Measurements from ENCODE around the gene ARHGEF11.

DNA sequence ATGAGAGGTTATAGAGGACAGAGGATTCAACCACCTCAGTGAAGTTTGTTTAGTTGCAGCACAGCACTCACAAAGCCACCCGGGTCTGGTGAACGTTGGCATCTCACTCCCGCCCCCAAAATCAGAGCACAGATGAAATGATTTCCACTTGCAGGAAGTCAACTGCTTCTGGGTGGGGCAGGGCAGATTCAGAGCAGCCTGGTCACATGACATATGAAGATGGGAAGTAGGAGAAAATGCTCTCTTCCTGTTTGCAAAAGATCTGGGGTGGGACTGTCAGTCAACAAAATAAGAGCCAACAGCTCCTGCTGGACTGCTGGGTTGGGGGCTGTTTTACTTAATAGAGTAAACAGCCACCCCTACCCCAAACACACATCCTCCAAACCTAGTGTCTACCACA lies 81.9 kb downstream of the ARHGEF11 start:
- TF ChIP-seq, protein P1, sequence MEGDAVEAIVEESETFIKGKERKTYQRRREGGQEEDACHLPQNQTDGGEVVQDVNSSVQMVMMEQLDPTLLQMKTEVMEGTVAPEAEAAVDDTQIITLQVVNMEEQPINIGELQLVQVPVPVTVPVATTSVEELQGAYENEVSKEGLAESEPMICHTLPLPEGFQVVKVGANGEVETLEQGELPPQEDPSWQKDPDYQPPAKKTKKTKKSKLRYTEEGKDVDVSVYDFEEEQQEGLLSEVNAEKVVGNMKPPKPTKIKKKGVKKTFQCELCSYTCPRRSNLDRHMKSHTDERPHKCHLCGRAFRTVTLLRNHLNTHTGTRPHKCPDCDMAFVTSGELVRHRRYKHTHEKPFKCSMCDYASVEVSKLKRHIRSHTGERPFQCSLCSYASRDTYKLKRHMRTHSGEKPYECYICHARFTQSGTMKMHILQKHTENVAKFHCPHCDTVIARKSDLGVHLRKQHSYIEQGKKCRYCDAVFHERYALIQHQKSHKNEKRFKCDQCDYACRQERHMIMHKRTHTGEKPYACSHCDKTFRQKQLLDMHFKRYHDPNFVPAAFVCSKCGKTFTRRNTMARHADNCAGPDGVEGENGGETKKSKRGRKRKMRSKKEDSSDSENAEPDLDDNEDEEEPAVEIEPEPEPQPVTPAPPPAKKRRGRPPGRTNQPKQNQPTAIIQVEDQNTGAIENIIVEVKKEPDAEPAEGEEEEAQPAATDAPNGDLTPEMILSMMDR (IDR thresholded peaks at IDR 0.05; ENCODE audit: poor library complexity): no peak
- TF ChIP-seq EZH2 (IDR thresholded peaks at IDR 0.05; ENCODE audit: borderline replicate concordance): no peak

Measured in hepatocyte (in vitro differentiated cells).